ENCODE results near the gene MDN1.
"Not testable (repeated sequence)": the region's sequence is repeated elsewhere in the genome, so short reads cannot be mapped to it uniquely, and the experiment has no call there.

Gene MDN1

GRCh38 chr6:89853068-89853467 is 33.5 kb upstream of the MDN1 start:
- TF ChIP-seq, protein P1, sequence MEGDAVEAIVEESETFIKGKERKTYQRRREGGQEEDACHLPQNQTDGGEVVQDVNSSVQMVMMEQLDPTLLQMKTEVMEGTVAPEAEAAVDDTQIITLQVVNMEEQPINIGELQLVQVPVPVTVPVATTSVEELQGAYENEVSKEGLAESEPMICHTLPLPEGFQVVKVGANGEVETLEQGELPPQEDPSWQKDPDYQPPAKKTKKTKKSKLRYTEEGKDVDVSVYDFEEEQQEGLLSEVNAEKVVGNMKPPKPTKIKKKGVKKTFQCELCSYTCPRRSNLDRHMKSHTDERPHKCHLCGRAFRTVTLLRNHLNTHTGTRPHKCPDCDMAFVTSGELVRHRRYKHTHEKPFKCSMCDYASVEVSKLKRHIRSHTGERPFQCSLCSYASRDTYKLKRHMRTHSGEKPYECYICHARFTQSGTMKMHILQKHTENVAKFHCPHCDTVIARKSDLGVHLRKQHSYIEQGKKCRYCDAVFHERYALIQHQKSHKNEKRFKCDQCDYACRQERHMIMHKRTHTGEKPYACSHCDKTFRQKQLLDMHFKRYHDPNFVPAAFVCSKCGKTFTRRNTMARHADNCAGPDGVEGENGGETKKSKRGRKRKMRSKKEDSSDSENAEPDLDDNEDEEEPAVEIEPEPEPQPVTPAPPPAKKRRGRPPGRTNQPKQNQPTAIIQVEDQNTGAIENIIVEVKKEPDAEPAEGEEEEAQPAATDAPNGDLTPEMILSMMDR (IDR thresholded peaks at IDR 0.05; ENCODE audit: low read depth, low read length): no peak
- no peak overlapping the region for H3K4me3 ChIP-seq (ENCODE audit: low read depth, low read length)

- H3K4me3 ChIP-seq (ENCODE audit: low read depth, low read length): not testable (repeated sequence)
Observed at GRCh38 chr6:89847513-89847912, 27.9 kb upstream of the MDN1 start.

DNA sequence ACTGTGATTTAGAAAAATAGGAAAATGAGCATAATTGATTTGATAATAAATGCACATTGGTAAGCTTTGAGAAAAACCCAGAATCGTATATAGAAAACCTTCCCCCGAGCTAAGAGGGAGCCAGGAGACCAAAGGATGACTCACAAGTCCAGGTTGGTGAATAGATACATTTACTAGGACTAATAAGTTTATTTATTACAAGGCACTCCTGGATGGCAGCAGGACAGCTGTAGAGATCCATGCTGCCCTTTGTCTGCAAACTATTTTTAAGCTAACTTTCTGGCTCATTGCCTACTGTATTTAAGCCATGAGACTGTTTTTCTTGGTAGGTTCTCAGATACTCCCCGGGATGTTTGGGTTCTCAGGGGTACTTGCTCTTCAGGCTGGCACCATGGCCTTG is 23.5 kb upstream of the MDN1 start:
- TF ChIP-seq, protein P1 (IDR thresholded peaks at IDR 0.05; ENCODE audit: low read depth, low read length): no peak
- H3K4me3 ChIP-seq (ENCODE audit: low read depth, low read length): no peak overlapping the region

DNA sequence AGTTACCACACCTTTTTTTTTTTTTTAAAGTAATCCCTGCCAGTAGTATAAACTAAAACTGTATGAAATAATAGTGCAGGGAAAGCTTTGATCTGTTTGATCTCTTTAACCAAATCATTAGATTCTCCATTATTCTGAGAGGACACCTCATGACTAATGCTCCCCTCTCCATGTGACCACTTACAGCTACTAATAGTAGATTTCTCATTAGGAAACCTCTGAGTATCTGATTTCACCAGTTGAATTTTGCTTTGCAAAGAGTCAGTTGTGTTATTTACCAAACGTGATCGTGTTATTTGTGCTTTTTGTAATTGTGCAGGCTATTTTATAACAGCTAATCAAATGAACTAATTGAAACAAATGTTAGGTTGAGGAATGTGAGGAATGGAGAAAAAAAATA is 22.6 kb upstream of the MDN1 start:
- TF ChIP-seq, protein P1 (IDR thresholded peaks at IDR 0.05; ENCODE audit: low read depth, low read length): no peak
- H3K4me3 ChIP-seq (ENCODE audit: low read depth, low read length): no peak overlapping the region

DNA sequence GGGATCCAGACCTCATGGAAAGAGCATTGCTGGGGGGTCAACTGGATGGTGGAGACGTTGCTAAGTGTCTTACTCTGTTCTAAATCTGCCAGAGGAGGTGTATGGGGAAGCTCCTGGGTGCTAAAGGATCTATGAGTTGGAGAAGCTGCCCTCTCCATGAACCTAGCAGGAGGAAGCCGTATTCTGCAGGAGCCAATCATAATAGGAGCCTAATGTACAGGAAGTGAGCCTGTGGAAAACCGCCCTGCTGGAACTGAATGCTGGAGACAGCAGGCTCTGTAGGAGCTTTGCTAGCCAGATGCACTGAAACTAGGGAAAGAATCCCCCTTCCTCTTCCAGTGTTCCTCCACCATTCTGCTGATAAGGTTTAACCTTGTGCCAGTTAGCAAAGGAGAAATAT is 20.9 kb upstream of the MDN1 start:
- no peak overlapping the region for H3K4me3 ChIP-seq (ENCODE audit: low read depth, low read length)
- TF ChIP-seq, protein P1 (IDR thresholded peaks at IDR 0.05; ENCODE audit: low read depth, low read length): no peak

- H3K4me3 ChIP-seq (ENCODE audit: low read depth, low read length): no peak overlapping the region
- TF ChIP-seq, protein P1 (IDR thresholded peaks at IDR 0.05; ENCODE audit: low read depth, low read length): no peak
Observed at GRCh38 chr6:89836639-89837222, 17.1 kb upstream of the MDN1 start.

GRCh38 chr6:89834884-89835792 is 15.5 kb upstream of the MDN1 start:
- TF ChIP-seq, protein P1 (IDR thresholded peaks at IDR 0.05; ENCODE audit: low read depth, low read length): no peak
- H3K4me3 ChIP-seq (ENCODE audit: low read depth, low read length): no peak overlapping the region

All from WI38 (cell line).